GM12892 (cell line): ENCODE data around the gene MED15.

Experiments used
- POLR2A ChIP-seq: IDR thresholded peaks from 2 replicates; pipeline ENCODE4 v1.6.1; 2011; ENCODE audit warnings: low read depth, low read length, control low read depth
- POLR2AphosphoS5 ChIP-seq: IDR thresholded peaks from 2 replicates; pipeline ENCODE4 v1.6.1; 2011; ENCODE audit warnings: low read depth, low read length, control low read depth

DNA sequence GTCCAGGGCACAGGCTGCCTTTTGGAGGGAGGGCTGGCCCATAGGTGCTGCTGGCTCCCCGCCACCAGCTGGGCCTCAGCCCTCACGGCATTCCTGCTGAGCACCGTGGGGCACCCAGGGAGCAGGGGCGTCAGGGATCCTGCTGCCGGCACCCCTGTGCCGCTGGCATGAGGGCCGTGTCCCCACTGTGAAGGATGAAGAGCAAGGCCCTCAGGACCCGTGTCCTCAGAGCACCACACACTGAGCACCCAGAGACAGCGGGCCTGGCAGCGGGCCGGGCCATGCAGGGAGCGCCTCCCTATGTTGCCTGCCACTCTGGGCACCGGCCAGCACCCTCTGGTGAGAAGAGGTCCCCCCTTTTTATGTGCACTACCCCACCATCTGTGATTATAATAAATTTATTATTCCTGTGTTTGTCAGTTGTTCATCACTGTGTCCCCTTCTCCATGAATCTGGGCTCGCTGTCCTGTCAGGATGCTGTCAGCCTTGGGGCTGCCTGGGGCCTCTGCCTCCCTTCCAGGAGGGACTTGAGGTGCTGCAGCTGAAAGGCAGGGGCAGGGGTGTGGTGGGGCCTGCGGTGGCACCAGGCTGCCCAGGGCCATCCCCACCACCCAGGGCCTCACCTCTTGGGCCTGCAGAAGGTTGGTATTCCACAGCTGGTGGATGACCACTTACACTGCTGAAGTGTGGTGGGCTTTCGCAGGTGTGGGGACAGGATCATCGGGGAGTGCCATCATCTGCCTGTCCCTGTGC is 80.0 kb downstream of the MED15 start:
- TF ChIP-seq POLR2A = no peak
- TF ChIP-seq POLR2AphosphoS5 = no peak
